SK-N-SH (cell line): ENCODE measurements around the gene LMF1. TPM values are rescaled to one million over a fixed set of nuclear protein-coding genes. Genes with fewer than 3 reads are reported as not detected.

Source experiments
- CTCF ChIA-PET: fragments of 300-600, 350-600 bp; formaldehyde crosslinking; extraction: SDS; loops from one replicate; lab custom pipeline; 2021; lab: Yijun Ruan, JAX
- POLR2A ChIA-PET: fragments of 350-600 bp; sonication (Branson Sonifier 250); formaldehyde crosslinking; extraction: SDS; loops from one replicate; lab custom pipeline; 2020; ENCODE audit warnings: antibody characterized with exemption, inconsistent platforms; lab: Yijun Ruan, JAX
- DNase-seq: peaks from one replicate; pipeline ENCODE4 v3.0.0; 2012
- H2AFZ ChIP-seq: fragments of 200-600 bp; sonication (generic); 2 replicates; pipeline ENCODE4 v1.8.1; 2016; ENCODE audit warnings: antibody characterized with exemption, mild to moderate bottlenecking, low read depth
- H3F3A ChIP-seq: fragments of 200-600 bp; sonication (generic); replicated peaks from 2 replicates; pipeline ENCODE3; 2016; ENCODE audit warnings: antibody characterized with exemption, mild to moderate bottlenecking; ENCODE audit not compliant: insufficient read depth
- H3K27ac ChIP-seq, 2 experiments: fragments of 200-500 bp in 1 of 2; fragments of 200-600 bp in 1 of 2; sonication (Bioruptor generic) in 1 of 2; sonication (generic), shearing (Covaris generic) in 1 of 2; 2 replicates each; pipeline versions ENCODE4 v1.5.1 to v1.6.1; 2014 to 2016; ENCODE audit warnings: low read depth in 2 of 2, inconsistent platforms in 1 of 2, low read length in 1 of 2, mild to moderate bottlenecking in 1 of 2, mixed read lengths in 1 of 2
- H3K27me3 ChIP-seq: fragments of 200-600 bp; sonication (generic), shearing (Covaris generic); 2 replicates; pipeline ENCODE4 v1.6.1; 2016; ENCODE audit warnings: mixed run types; ENCODE audit not compliant: insufficient read depth
- H3K36me3 ChIP-seq, 2 experiments: fragments of 200-500 bp in 1 of 2; fragments of 200-600 bp in 1 of 2; sonication (Bioruptor generic) in 1 of 2; sonication (generic) in 1 of 2; replicated peaks in 1 of 2; 2 replicates each; pipeline versions ENCODE3 to v1.5.1; 2014 to 2016; ENCODE audit warnings: low read length in 1 of 2, mild to moderate bottlenecking in 1 of 2; ENCODE audit not compliant: insufficient read depth in 2 of 2, control insufficient read depth in 1 of 2
- H3K4me1 ChIP-seq, 2 experiments: fragments of 200-500 bp in 1 of 2; fragments of 200-600 bp in 1 of 2; sonication (Bioruptor generic) in 1 of 2; sonication (generic), shearing (Covaris generic) in 1 of 2; 2 replicates each; pipeline versions ENCODE4 v1.5.1 to v1.6.1; 2014 to 2016; ENCODE audit warnings: low read depth in 1 of 2, low read length in 1 of 2, mixed run types in 1 of 2; ENCODE audit not compliant: insufficient read depth in 2 of 2, control insufficient read depth in 1 of 2
- H3K4me2 ChIP-seq: fragments of 200-600 bp; sonication (generic), shearing (Covaris generic); 2 replicates; pipeline ENCODE4 v1.6.1; 2017; ENCODE audit warnings: mixed run types
- H3K4me3 ChIP-seq, 2 experiments: fragments of 200-500 bp in 1 of 2; fragments of 200-600 bp in 1 of 2; sonication (Bioruptor generic) in 1 of 2; sonication (generic), shearing (Covaris generic) in 1 of 2; 2 replicates each; pipeline versions ENCODE4 v1.5.1 to v1.8.1; 2014 to 2016; ENCODE audit warnings: low read depth in 2 of 2, inconsistent platforms in 1 of 2, low read length in 1 of 2, mild to moderate bottlenecking in 1 of 2, mixed read lengths in 1 of 2, moderate library complexity in 1 of 2
- H3K79me2 ChIP-seq: fragments of 200-600 bp; sonication (generic); 2 replicates; pipeline ENCODE4 v1.8.1; 2017; ENCODE audit warnings: mild to moderate bottlenecking; ENCODE audit not compliant: insufficient read depth
- H3K9ac ChIP-seq: fragments of 200-600 bp; sonication (generic); 2 replicates; pipeline ENCODE4 v1.6.1; 2017; ENCODE audit warnings: mixed run types
- H3K9me2 ChIP-seq: fragments of 200-600 bp; sonication (generic); 2 replicates; pipeline ENCODE4 v1.6.1; 2017; ENCODE audit warnings: mixed run types
- H3K9me3 ChIP-seq: fragments of 200-600 bp; sonication (generic); 2 replicates; pipeline ENCODE4 v1.6.1; 2017; ENCODE audit warnings: mixed run types, mild to moderate bottlenecking, moderate library complexity
- H4K20me1 ChIP-seq: fragments of 200-600 bp; sonication (generic); 2 replicates; pipeline ENCODE4 v1.6.1; 2017; ENCODE audit warnings: mild to moderate bottlenecking, mixed run types; ENCODE audit not compliant: insufficient read depth
- CHD2 ChIP-seq: fragments of 150-350 bp; IDR thresholded peaks from 2 replicates; pipeline ENCODE4 v1.6.1; 2018; ENCODE audit warnings: low read length; ENCODE audit not compliant: partially characterized antibody
- ELF1 ChIP-seq: IDR thresholded peaks from 2 replicates; pipeline ENCODE4 v1.4.0; 2012
- EP300 ChIP-seq, 2 experiments: IDR thresholded peaks; 2 replicates each; pipeline versions ENCODE4 v1.4.0 to v1.6.1; 2012; ENCODE audit warnings: borderline replicate concordance in 1 of 2, low read depth in 1 of 2, low read length in 1 of 2
- EZH2phosphoT487 ChIP-seq: fragments of 200-600 bp; sonication (generic); IDR thresholded peaks from 2 replicates; pipeline ENCODE4 v1.6.1; 2017; ENCODE audit warnings: low read depth, mixed run types, mild to moderate bottlenecking, antibody characterized with exemption, moderate library complexity, borderline replicate concordance
- GATA2 ChIP-seq: sonication (generic); formaldehyde crosslinking; IDR thresholded peaks from 2 replicates; pipeline ENCODE4 v1.5.0; 2020; ENCODE audit warnings: mild to moderate bottlenecking, missing genetic modification reagents
- IRF3 ChIP-seq: fragments of 150-350 bp; IDR thresholded peaks from 2 replicates; pipeline ENCODE4 v1.6.1; 2016; ENCODE audit warnings: mild to moderate bottlenecking, low read depth, low read length
- JUND ChIP-seq: IDR thresholded peaks from 2 replicates; pipeline ENCODE4 v1.4.0; 2012
- MXI1 ChIP-seq: IDR thresholded peaks from 2 replicates; pipeline ENCODE4 v1.6.1; 2012; ENCODE audit warnings: mild to moderate bottlenecking, low read depth, low read length, improper control_type of control experiment
- POLR2AphosphoS5 ChIP-seq: IDR thresholded peaks from 2 replicates; pipeline ENCODE4 v1.6.1; 2012; ENCODE audit warnings: low read depth, low read length
- RCOR1 ChIP-seq: fragments of 150-350 bp; IDR thresholded peaks from 2 replicates; pipeline ENCODE4 v1.6.1; 2017; ENCODE audit warnings: antibody characterized with exemption, low read length
- RXRA ChIP-seq: IDR thresholded peaks from 2 replicates; pipeline ENCODE4 v1.4.0; 2012; ENCODE audit warnings: low read depth, mild to moderate bottlenecking, borderline replicate concordance
- SIN3A ChIP-seq: IDR thresholded peaks from 2 replicates; pipeline ENCODE4 v1.6.1; 2012; ENCODE audit warnings: low read depth, mild to moderate bottlenecking, low read length, moderate library complexity, borderline replicate concordance
- SMC3 ChIP-seq: IDR thresholded peaks from 2 replicates; pipeline ENCODE4 v1.6.1; 2012; ENCODE audit warnings: low read depth, low read length, improper control_type of control experiment
- TAF1 ChIP-seq: IDR thresholded peaks from 2 replicates; pipeline ENCODE4 v1.6.1; 2012; ENCODE audit warnings: low read depth, mild to moderate bottlenecking, low read length, moderate library complexity, borderline replicate concordance
- TEAD4 ChIP-seq: IDR thresholded peaks from 2 replicates; pipeline ENCODE4 v1.4.0; 2012; ENCODE audit warnings: mild to moderate bottlenecking, borderline replicate concordance; ENCODE audit not compliant: insufficient read depth
- YY1 ChIP-seq: IDR thresholded peaks from 2 replicates; pipeline ENCODE4 v1.4.0; 2012; ENCODE audit warnings: low read depth, mild to moderate bottlenecking
- WGBS: methylation state at CpG from one replicate; pipeline ENCODE4 v1.1.6; 2017; ENCODE audit warnings: low lambda C conversion rate; 5-methylcytosine and 5-hydroxymethylcytosine counted together
- polyA plus RNA-seq, 3 experiments: library from polyadenylated mRNA; depleted of rRNA; stranded (reverse); fragments of >200 nt; gene quantifications; 2 replicates each; pipeline ENCODE4 v1.2.3, GENCODE V29; 2012
- TF ChIP-seq, protein P1 (sequence below): fragments of 150-350 bp; IDR thresholded peaks from 2 replicates; pipeline ENCODE4 v1.6.1; 2017; ENCODE audit warnings: antibody characterized with exemption, low read length, low read depth, borderline replicate concordance
- TF ChIP-seq, protein P2 (sequence below): IDR thresholded peaks from 2 replicates; pipeline ENCODE4 v1.4.0; 2012; ENCODE audit warnings: low read depth, borderline replicate concordance
- TF ChIP-seq, protein P3 (sequence below): IDR thresholded peaks from 2 replicates; pipeline ENCODE4 v1.4.0; 2012; ENCODE audit warnings: low read depth
- TF ChIP-seq, protein P4 (sequence below): IDR thresholded peaks from 2 replicates; pipeline ENCODE4; 2012

The LMF1 gene
- polyA plus RNA-seq, 1 of the 3 experiments (the other 2 are of a cell fraction) = 5.7 TPM

DNA sequence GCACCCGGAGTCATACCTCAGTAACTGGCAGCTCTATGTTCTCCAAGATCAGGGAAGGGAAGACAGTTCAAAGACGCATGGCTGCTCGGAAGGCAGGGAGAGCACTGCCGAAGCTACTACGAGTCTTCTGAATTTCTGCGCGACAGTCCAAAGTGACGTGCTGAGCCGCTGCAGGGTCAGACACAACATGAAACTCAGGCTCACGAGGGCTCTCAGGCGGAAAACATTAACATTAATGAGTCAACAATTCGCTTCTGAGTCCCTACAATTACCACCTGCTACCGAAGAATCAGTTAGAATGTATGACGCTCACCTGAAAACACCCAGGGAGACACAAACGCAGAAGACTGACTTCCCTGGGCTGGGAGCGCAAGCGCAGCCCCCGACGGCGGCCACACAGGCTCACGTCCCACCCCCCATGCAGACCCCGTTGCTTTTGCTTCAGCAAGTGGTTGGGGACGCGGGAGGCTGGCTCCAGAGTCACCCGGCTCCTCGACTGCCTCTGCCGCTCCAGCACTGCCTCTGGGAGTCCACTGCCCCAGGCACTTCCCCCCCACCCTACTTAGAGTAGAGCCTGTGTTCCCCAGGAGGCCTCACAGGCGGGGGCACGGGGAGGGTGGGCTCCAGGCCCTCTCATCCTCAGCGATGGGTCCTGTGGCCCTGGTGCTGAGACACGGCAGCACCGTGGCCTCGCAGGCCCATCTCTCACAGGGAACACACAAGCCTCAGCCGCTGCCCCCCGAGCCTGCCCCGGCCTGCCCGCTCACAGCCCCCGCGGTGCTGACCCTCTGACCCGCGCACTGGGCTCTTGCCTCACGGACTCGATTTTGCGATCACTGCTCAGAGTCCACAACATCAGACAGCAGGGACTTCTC, 38.9 kb downstream of the LMF1 start (continued):
- TF ChIP-seq IRF3 = no peak

DNA sequence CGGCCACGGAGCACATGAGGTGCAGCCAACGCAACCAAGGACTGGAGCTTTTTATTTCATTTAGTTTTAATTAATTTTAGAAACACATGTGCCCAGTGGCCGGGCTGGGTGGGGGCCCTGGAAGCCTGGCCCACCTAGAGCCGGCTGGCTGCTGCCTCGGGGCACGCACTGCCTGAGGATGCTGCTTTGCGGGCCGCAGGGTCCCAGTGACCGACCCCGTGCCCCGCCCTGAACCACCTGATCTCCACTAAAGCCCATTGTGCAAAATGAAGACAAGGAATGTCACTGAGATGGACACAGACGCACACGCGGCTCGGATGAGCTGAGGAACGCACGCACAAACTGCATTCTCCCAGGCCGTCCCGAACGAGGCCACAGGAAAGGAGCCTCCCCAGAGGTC, 39.6 kb downstream of the LMF1 start:
- Histone ChIP-seq H3K9me3 (no peaks in the 10 kb centered on the region), H3K79me2 (no peaks in the 10 kb centered on the region), H3F3A (no peaks in the 10 kb centered on the region), H3K27ac (no peak overlapping the region), H3K9ac (no peak overlapping the region), H3K4me1 (no peaks in the 10 kb centered on the region; a peak in 1 of 4 replicates), H3K9me2 (no peaks in the 10 kb centered on the region), H3K27me3 (no peaks in the 10 kb centered on the region), H3K4me3 (no peak overlapping the region), H3K36me3 (peaks cover 0 to 3% of the 10 kb centered on the region in 2 experiments), H4K20me1 (no peaks in the 10 kb centered on the region), H3K4me2 (no peak overlapping the region), H2AFZ (no peak overlapping the region)
- TF ChIP-seq YY1 = no peak
- TF ChIP-seq ELF1 = no peak
- ChIA-PET POLR2A (no interaction called here), CTCF (no interaction called here)
- DNase-seq = no peak
- WGBS = 94% methylated on average over 18 of the region's 21 CpGs

- Histone ChIP-seq H3K9ac (no peak overlapping the region), H3K27me3 (no peaks in the 10 kb centered on the region), H3K4me2 (no peak overlapping the region), H2AFZ (no peak overlapping the region), H3K36me3 (peaks cover 0 to 3% of the 10 kb centered on the region in 2 experiments), H4K20me1 (no peaks in the 10 kb centered on the region), H3K27ac (no peak overlapping the region), H3K4me1 (no peaks in the 10 kb centered on the region; a peak in 1 of 4 replicates), H3F3A (no peaks in the 10 kb centered on the region), H3K79me2 (no peaks in the 10 kb centered on the region), H3K9me2 (no peaks in the 10 kb centered on the region), H3K4me3 (no peak overlapping the region), H3K9me3 (no peaks in the 10 kb centered on the region)
- ChIA-PET CTCF (no interaction called here), POLR2A (no interaction called here)
- 91% methylated on average over 17 of the region's 17 CpGs for WGBS
- DNase-seq = no peak
- TF ChIP-seq, protein P1, sequence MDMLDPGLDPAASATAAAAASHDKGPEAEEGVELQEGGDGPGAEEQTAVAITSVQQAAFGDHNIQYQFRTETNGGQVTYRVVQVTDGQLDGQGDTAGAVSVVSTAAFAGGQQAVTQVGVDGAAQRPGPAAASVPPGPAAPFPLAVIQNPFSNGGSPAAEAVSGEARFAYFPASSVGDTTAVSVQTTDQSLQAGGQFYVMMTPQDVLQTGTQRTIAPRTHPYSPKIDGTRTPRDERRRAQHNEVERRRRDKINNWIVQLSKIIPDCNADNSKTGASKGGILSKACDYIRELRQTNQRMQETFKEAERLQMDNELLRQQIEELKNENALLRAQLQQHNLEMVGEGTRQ = no peak
- TF ChIP-seq SIN3A (no peak), JUND (no peak), SMC3 (no peak), EZH2phosphoT487 (no peak), RCOR1 (no peak), TAF1 (no peak), RXRA (no peak), MXI1 (no peak), TEAD4 (no peak), EP300 (IDR thresholded peaks at IDR 0.05; ENCODE audit: borderline replicate concordance in 1 of 2, low read depth in 1 of 2, low read length in 1 of 2) (no peak), GATA2 (CRISPR knock-in tag) (no peak), IRF3 (no peak), POLR2AphosphoS5 (no peak), CHD2 (no peak)
- TF ChIP-seq, protein P2, sequence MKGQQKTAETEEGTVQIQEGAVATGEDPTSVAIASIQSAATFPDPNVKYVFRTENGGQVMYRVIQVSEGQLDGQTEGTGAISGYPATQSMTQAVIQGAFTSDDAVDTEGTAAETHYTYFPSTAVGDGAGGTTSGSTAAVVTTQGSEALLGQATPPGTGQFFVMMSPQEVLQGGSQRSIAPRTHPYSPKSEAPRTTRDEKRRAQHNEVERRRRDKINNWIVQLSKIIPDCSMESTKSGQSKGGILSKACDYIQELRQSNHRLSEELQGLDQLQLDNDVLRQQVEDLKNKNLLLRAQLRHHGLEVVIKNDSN = no peak
- TF ChIP-seq, protein P3, sequence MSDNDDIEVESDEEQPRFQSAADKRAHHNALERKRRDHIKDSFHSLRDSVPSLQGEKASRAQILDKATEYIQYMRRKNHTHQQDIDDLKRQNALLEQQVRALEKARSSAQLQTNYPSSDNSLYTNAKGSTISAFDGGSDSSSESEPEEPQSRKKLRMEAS = no peak
- TF ChIP-seq, protein P4, sequence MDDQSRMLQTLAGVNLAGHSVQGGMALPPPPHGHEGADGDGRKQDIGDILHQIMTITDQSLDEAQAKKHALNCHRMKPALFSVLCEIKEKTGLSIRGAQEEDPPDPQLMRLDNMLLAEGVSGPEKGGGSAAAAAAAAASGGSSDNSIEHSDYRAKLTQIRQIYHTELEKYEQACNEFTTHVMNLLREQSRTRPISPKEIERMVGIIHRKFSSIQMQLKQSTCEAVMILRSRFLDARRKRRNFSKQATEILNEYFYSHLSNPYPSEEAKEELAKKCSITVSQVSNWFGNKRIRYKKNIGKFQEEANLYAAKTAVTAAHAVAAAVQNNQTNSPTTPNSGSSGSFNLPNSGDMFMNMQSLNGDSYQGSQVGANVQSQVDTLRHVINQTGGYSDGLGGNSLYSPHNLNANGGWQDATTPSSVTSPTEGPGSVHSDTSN = no peak
Measured at GRCh38 chr16:930511-930910, 40.3 kb downstream of the LMF1 start.
